IMR-90 (cell line): Measurements from ENCODE around the gene STRN4. TPM values are rescaled to one million over a fixed set of nuclear protein-coding genes. Genes with fewer than 3 reads are reported as not detected.

Experiments
- ATAC-seq: fragments of 200-7000 bp; cut with Tn5 transposase; 2 replicates; pipeline ENCODE4 v1.9.1; 2020; ENCODE audit warnings: low read depth, mild to moderate bottlenecking, moderate library complexity
- BruUV-seq: library from RNA; stranded (reverse); fragments of 400-500 nt; replicated peaks from 2 replicates; lab custom pipeline; 2021; lab: Mats Ljungman, UMichigan
- CTCF ChIA-PET: fragments of 300-600 bp; formaldehyde crosslinking; extraction: SDS; loops from one replicate; lab custom pipeline; 2021; ENCODE audit warnings: antibody characterized with exemption; lab: Yijun Ruan, JAX
- POLR2A ChIA-PET: fragments of 300-600 bp; sonication (Branson Sonifier 250); formaldehyde crosslinking; loops from one replicate; lab custom pipeline; 2022; ENCODE audit warnings: antibody characterized with exemption; ENCODE audit not compliant: unreplicated experiment; lab: Charles Lee
- DNase-seq: peaks from one replicate; pipeline ENCODE4 v3.0.0; 2013
- H2AFZ ChIP-seq: replicated peaks from 2 replicates; pipeline ENCODE3; 2013; ENCODE audit warnings: low read length, mild to moderate bottlenecking; ENCODE audit not compliant: poor library complexity
- H2AK5ac ChIP-seq: 2 replicates; pipeline ENCODE4 v1.6.1; 2013; ENCODE audit warnings: low read depth, low read length, inconsistent platforms
- H2AK9ac ChIP-seq: replicated peaks from 2 replicates; pipeline ENCODE3; 2013; ENCODE audit warnings: mild to moderate bottlenecking, low read depth, low read length, moderate library complexity; ENCODE audit not compliant: poor library complexity
- H2BK120ac ChIP-seq: 2 replicates; pipeline ENCODE4 v1.6.1; 2013; ENCODE audit warnings: low read depth, low read length, inconsistent platforms
- H2BK15ac ChIP-seq: 3 replicates; pipeline ENCODE4 v1.6.1; 2013; ENCODE audit warnings: low read depth, low read length, inconsistent platforms
- H2BK20ac ChIP-seq: 2 replicates; pipeline ENCODE4 v1.6.1; 2013; ENCODE audit warnings: low read depth, mild to moderate bottlenecking, inconsistent platforms, low read length, moderate library complexity
- H2BK5ac ChIP-seq: 2 replicates; pipeline ENCODE4 v1.6.1; 2013; ENCODE audit warnings: mild to moderate bottlenecking, low read depth, low read length, inconsistent platforms; ENCODE audit not compliant: poor library complexity, severe bottlenecking
- H3K14ac ChIP-seq: replicated peaks from 2 replicates; pipeline ENCODE4 v1.6.1; 2013; ENCODE audit warnings: low read depth, low read length, inconsistent platforms
- H3K18ac ChIP-seq: 2 replicates; pipeline ENCODE4 v1.6.1; 2013; ENCODE audit warnings: low read depth, low read length, control low read depth
- H3K23ac ChIP-seq: 2 replicates; pipeline ENCODE4 v1.6.1; 2013; ENCODE audit warnings: low read depth, low read length, inconsistent platforms
- H3K27ac ChIP-seq: 2 replicates; pipeline ENCODE4 v1.5.1; 2013; ENCODE audit warnings: mild to moderate bottlenecking, control low read depth, low read length; ENCODE audit not compliant: insufficient read depth
- H3K27me3 ChIP-seq: 2 replicates; pipeline ENCODE4 v1.6.1; 2013; ENCODE audit warnings: low read length; ENCODE audit not compliant: control insufficient read depth, insufficient read depth
- H3K36me3 ChIP-seq: 2 replicates; pipeline ENCODE4 v1.6.1; 2013; ENCODE audit warnings: low read length, mixed read lengths; ENCODE audit not compliant: control insufficient read depth, insufficient read depth
- H3K4ac ChIP-seq: 2 replicates; pipeline ENCODE4 v1.6.1; 2013; ENCODE audit warnings: low read depth, low read length, inconsistent platforms
- H3K4me1 ChIP-seq: 2 replicates; pipeline ENCODE4 v1.6.1; 2013; ENCODE audit warnings: low read length, mixed read lengths; ENCODE audit not compliant: control insufficient read depth, insufficient read depth
- H3K4me2 ChIP-seq: 2 replicates; pipeline ENCODE4 v1.6.1; 2013; ENCODE audit warnings: low read depth, mild to moderate bottlenecking, control low read depth, low read length, moderate library complexity
- H3K4me3 ChIP-seq: 2 replicates; pipeline ENCODE4 v1.5.1; 2013; ENCODE audit warnings: low read depth, mild to moderate bottlenecking, control low read depth, low read length, moderate library complexity; ENCODE audit not compliant: insufficient read depth
- H3K56ac ChIP-seq: 2 replicates; pipeline ENCODE4 v1.6.1; 2013; ENCODE audit warnings: low read length, inconsistent platforms; ENCODE audit not compliant: insufficient read depth; ENCODE audit errors: extremely low read depth
- H3K79me1 ChIP-seq, 2 experiments: 2 replicates each; pipeline ENCODE4 v1.6.1; 2013; ENCODE audit warnings: low read length in 2 of 2, inconsistent platforms in 1 of 2, low read depth in 1 of 2
- H3K9ac ChIP-seq: 2 replicates; pipeline ENCODE4 v1.6.1; 2013; ENCODE audit warnings: low read depth, low read length, control low read depth
- H3K9me1 ChIP-seq: 2 replicates; pipeline ENCODE4 v1.6.1; 2013; ENCODE audit warnings: low read length, inconsistent platforms; ENCODE audit not compliant: insufficient read depth
- H3K9me3 ChIP-seq: 2 replicates; pipeline ENCODE4 v1.6.1; 2013; ENCODE audit warnings: low read length; ENCODE audit not compliant: control insufficient read depth, insufficient read depth
- H4K20me1 ChIP-seq: 2 replicates; pipeline ENCODE4 v1.6.1; 2013; ENCODE audit warnings: low read length, inconsistent platforms; ENCODE audit not compliant: insufficient read depth
- H4K5ac ChIP-seq: 2 replicates; pipeline ENCODE4 v1.6.1; 2013; ENCODE audit warnings: mild to moderate bottlenecking, low read depth, low read length, control low read depth
- H4K8ac ChIP-seq, 2 experiments: 2 replicates each; pipeline ENCODE4 v1.6.1; 2013; ENCODE audit warnings: low read depth in 2 of 2, low read length in 2 of 2, control low read depth in 1 of 2, inconsistent platforms in 1 of 2
- H4K91ac ChIP-seq: 2 replicates; pipeline ENCODE4 v1.6.1; 2013; ENCODE audit warnings: low read depth, low read length, inconsistent platforms; ENCODE audit not compliant: insufficient read depth
- BHLHE40 ChIP-seq: fragments of 150-350 bp; IDR thresholded peaks from 2 replicates; pipeline ENCODE4 v1.6.1; 2016; ENCODE audit warnings: mild to moderate bottlenecking, low read depth, low read length
- CEBPB ChIP-seq: IDR thresholded peaks from 2 replicates; pipeline ENCODE4 v1.6.1; 2012; ENCODE audit warnings: low read depth, low read length, improper control_type of control experiment
- CHD1 ChIP-seq: IDR thresholded peaks from 2 replicates; pipeline ENCODE4 v1.6.1; 2012; ENCODE audit warnings: low read depth, low read length, improper control_type of control experiment
- MAFK ChIP-seq: IDR thresholded peaks from 2 replicates; pipeline ENCODE4 v1.6.1; 2012; ENCODE audit warnings: low read depth, low read length, improper control_type of control experiment
- MAZ ChIP-seq: IDR thresholded peaks from 2 replicates; pipeline ENCODE4 v1.6.1; 2012; ENCODE audit warnings: low read depth, mild to moderate bottlenecking, low read length, improper control_type of control experiment, moderate library complexity, borderline replicate concordance
- NFE2L2 ChIP-seq: fragments of 150-350 bp; IDR thresholded peaks from 2 replicates; pipeline ENCODE4 v1.6.1; 2016; ENCODE audit warnings: low read depth, mild to moderate bottlenecking, low read length
- POLR2A ChIP-seq: IDR thresholded peaks from 2 replicates; pipeline ENCODE4 v1.6.1; 2012; ENCODE audit warnings: mild to moderate bottlenecking, low read depth, low read length
- RAD21 ChIP-seq: IDR thresholded peaks from 2 replicates; pipeline ENCODE4 v1.6.1; 2012; ENCODE audit warnings: low read length, improper control_type of control experiment
- RCOR1 ChIP-seq: IDR thresholded peaks from 2 replicates; pipeline ENCODE4 v1.6.1; 2012; ENCODE audit warnings: mild to moderate bottlenecking, low read length, improper control_type of control experiment; ENCODE audit not compliant: insufficient replicate concordance
- RFX5 ChIP-seq: IDR thresholded peaks from 2 replicates; pipeline ENCODE4 v1.8.0; 2012; ENCODE audit warnings: low read depth, mild to moderate bottlenecking, low read length, moderate library complexity
- SMC3 ChIP-seq: fragments of 150-350 bp; IDR thresholded peaks from 2 replicates; pipeline ENCODE4 v1.6.1; 2016; ENCODE audit warnings: low read depth, mild to moderate bottlenecking, antibody characterized with exemption, low read length, moderate library complexity
- WGBS, 2 experiments: methylation state at CpG; one replicate each; pipeline versions ENCODE4 v1.1.5 to v1.1.7; 2013; ENCODE audit warnings: missing lambda C conversion rate in 2 of 2; ENCODE audit not compliant: insufficient read length in 1 of 2; ENCODE audit errors: extremely low coverage in 2 of 2; 5-methylcytosine and 5-hydroxymethylcytosine counted together
- dilution Hi-C: fragments of 300-500 bp; cut with HindIII; formaldehyde crosslinking; loops from one replicate; pipeline ENCODE4 v1.14.3; 2018; ENCODE audit warnings: low sequenced_read_pairs; ENCODE audit not compliant: unreplicated experiment
- in situ Hi-C: fragments of 300-500 bp; cut with MboI; formaldehyde crosslinking; loops from 3 replicates; pipeline ENCODE4 v1.14.3; 2019; ENCODE audit warnings: low sequenced_read_pairs, inconsistent platforms, mixed read lengths
- intact Hi-C: fragments of 100-400 bp; cut with micrococcal nuclease; formaldehyde crosslinking; loops from 2 replicates; pipeline ENCODE4 v1.10.0; 2022
- polyA plus RNA-seq, 3 experiments: library from polyadenylated mRNA; depleted of rRNA; stranded (reverse); fragments of >200 nt; gene quantifications; 2 replicates each; pipeline ENCODE4 v1.2.3, GENCODE V29; 2012; ENCODE audit warnings: low replicate concordance in 1 of 3
- total RNA-seq: library from RNA; depleted of rRNA; stranded (reverse); fragments of >200 nt; gene quantifications from 2 replicates; pipeline ENCODE4 v1.2.3, GENCODE V29; 2012
- TF ChIP-seq, protein P1 (sequence below): fragments of 150-350 bp; IDR thresholded peaks from 2 replicates; pipeline ENCODE4 v1.6.1; 2016; ENCODE audit warnings: low read depth, mild to moderate bottlenecking, low read length, moderate library complexity, borderline replicate concordance
- TF ChIP-seq, protein P2 (sequence below): conservative IDR thresholded peaks from 2 replicates; pipeline ENCODE4 v1.5.1; 2012; ENCODE audit warnings: mild to moderate bottlenecking, low read depth, low read length, improper control_type of control experiment
- TF ChIP-seq, protein P3 (sequence below): fragments of 150-350 bp; IDR thresholded peaks from 2 replicates; pipeline ENCODE4 v1.6.1; 2017; ENCODE audit warnings: mild to moderate bottlenecking, antibody characterized with exemption, low read length, low read depth

The STRN4 gene
- total and polyA plus RNA-seq, 2 of the 4 experiments (the other 2 are of a cell fraction) = 36.7 to 112 TPM

DNA sequence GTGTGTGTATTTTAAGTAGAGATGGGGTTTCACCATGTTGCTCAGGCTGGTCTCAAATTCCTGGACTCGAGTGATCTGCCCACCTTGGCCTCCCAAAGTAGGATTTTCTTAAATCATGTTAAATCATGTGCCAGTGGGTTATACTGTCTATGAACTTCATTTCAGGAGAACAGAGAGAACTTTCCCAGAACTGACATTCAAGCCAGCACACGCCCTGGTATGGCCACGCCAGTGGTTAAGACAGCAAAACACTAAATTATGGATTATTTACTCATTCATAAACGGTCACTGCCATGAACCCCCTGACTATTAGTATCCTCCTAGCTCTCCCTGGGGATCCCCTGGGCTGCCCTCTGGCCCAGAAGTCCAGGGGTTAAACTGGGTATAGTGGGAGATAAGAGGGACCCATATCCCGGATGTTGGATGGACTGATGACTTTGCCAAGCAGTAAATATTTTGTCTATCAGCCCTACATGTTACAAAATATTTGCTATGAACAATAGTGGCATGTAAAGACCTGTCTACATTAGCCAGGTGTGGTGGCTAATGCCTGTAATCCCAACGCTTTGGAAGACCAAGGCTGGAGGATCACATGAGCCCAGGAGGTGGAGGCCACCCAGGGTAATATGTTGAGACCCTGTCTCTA lies 16.1 kb upstream of the STRN4 start:
- no peak overlapping the region for H3K18ac ChIP-seq
- H3K23ac ChIP-seq = no peak overlapping the region; the same call in 1 of the 2 replicates
- H2BK5ac ChIP-seq = no peak overlapping the region
- no peak overlapping the region for H2AK5ac ChIP-seq
- H2AFZ ChIP-seq = peak overlapping the region; percentile 13
- no peak overlapping the region for H3K14ac ChIP-seq
- no peak overlapping the region for H2BK20ac ChIP-seq
- H3K4me2 ChIP-seq = no peak overlapping the region
- ChIA-PET CTCF (no interaction called here), POLR2A (no interaction called here)
- H3K4me3 ChIP-seq = no peak overlapping the region
- no peak overlapping the region for H2AK9ac ChIP-seq
- peaks cover 10% of the 10 kb centered on the region for H4K20me1 ChIP-seq
- H2BK15ac ChIP-seq = no peak overlapping the region
- in situ Hi-C loops = no loop called here
- no TSS peak for BruUV-seq
- TF ChIP-seq CHD1 (no peak), BHLHE40 (no peak), NFE2L2 (no peak), MAZ (no peak), SMC3 (no peak), RFX5 (no peak), RCOR1 (no peak), MAFK (no peak), RAD21 (no peak), POLR2A (no peak), CEBPB (no peak)
- TF ChIP-seq, protein P1, sequence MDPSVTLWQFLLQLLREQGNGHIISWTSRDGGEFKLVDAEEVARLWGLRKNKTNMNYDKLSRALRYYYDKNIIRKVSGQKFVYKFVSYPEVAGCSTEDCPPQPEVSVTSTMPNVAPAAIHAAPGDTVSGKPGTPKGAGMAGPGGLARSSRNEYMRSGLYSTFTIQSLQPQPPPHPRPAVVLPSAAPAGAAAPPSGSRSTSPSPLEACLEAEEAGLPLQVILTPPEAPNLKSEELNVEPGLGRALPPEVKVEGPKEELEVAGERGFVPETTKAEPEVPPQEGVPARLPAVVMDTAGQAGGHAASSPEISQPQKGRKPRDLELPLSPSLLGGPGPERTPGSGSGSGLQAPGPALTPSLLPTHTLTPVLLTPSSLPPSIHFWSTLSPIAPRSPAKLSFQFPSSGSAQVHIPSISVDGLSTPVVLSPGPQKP = no peak
- TF ChIP-seq, protein P2, sequence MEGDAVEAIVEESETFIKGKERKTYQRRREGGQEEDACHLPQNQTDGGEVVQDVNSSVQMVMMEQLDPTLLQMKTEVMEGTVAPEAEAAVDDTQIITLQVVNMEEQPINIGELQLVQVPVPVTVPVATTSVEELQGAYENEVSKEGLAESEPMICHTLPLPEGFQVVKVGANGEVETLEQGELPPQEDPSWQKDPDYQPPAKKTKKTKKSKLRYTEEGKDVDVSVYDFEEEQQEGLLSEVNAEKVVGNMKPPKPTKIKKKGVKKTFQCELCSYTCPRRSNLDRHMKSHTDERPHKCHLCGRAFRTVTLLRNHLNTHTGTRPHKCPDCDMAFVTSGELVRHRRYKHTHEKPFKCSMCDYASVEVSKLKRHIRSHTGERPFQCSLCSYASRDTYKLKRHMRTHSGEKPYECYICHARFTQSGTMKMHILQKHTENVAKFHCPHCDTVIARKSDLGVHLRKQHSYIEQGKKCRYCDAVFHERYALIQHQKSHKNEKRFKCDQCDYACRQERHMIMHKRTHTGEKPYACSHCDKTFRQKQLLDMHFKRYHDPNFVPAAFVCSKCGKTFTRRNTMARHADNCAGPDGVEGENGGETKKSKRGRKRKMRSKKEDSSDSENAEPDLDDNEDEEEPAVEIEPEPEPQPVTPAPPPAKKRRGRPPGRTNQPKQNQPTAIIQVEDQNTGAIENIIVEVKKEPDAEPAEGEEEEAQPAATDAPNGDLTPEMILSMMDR = no peak
- TF ChIP-seq, protein P3, sequence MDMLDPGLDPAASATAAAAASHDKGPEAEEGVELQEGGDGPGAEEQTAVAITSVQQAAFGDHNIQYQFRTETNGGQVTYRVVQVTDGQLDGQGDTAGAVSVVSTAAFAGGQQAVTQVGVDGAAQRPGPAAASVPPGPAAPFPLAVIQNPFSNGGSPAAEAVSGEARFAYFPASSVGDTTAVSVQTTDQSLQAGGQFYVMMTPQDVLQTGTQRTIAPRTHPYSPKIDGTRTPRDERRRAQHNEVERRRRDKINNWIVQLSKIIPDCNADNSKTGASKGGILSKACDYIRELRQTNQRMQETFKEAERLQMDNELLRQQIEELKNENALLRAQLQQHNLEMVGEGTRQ = no peak
- no peaks in the 10 kb centered on the region for H3K9me3 ChIP-seq
- intact Hi-C loops = no loop called here
- peaks cover 3% of the 10 kb centered on the region for H3K36me3 ChIP-seq
- no peak overlapping the region for H4K5ac ChIP-seq
- no peak overlapping the region for H3K4ac ChIP-seq
- H4K8ac ChIP-seq = no peak overlapping the region
- no peak overlapping the region for H3K56ac ChIP-seq
- no peaks in the 10 kb centered on the region for H3K27me3 ChIP-seq
- no peak overlapping the region for H3K27ac ChIP-seq
- H4K91ac ChIP-seq = no peak overlapping the region
- no peak overlapping the region for H3K9ac ChIP-seq
- no CpG with 5 or more reads among the region's 6 CpGs for WGBS, 2 experiments
- H3K79me1 ChIP-seq = peaks cover 4 to 12% of the 10 kb centered on the region in 2 experiments; a peak in 2 of 4 replicates
- H3K4me1 ChIP-seq = peaks cover 6% of the 10 kb centered on the region; the same call in 1 of the 2 replicates
- peaks cover 9% of the 10 kb centered on the region for H3K9me1 ChIP-seq
- ATAC-seq = no peak
- dilution Hi-C loops = no loop called here
- H2BK120ac ChIP-seq = no peak overlapping the region
- no peak for DNase-seq
